NB4 (cell line): ENCODE results near the gene DNAJC27.

ENCODE experiments used
- DNase-seq: peaks from one replicate; pipeline ENCODE4 v3.0.0; 2010; ENCODE audit warnings: low read depth
- H3K4me3 ChIP-seq: one replicate; pipeline ENCODE4 v1.5.1; 2011; ENCODE audit warnings: mild to moderate bottlenecking, low read depth, low read length, moderate library complexity
- MAX ChIP-seq: IDR thresholded peaks from 2 replicates; pipeline ENCODE4 v1.6.1; 2011; ENCODE audit warnings: low read depth, low read length
- MYC ChIP-seq: IDR thresholded peaks from 2 replicates; pipeline ENCODE4 v1.6.1; 2011; ENCODE audit warnings: low read depth, low read length
- POLR2A ChIP-seq: IDR thresholded peaks from 2 replicates; pipeline ENCODE4 v1.6.1; 2011; ENCODE audit warnings: mild to moderate bottlenecking; ENCODE audit not compliant: insufficient read length; ENCODE audit errors: extremely low read depth
- TF ChIP-seq, protein P1 (sequence below): IDR thresholded peaks from one replicate; pipeline ENCODE4 v1.5.1; 2012; ENCODE audit warnings: low read depth, low read length

DNAJC27 gene

GRCh38 chr2:24922556-24922955 is 49.2 kb downstream of the DNAJC27 start:
- DNase-seq = no peak
- TF ChIP-seq MAX = no peak
- TF ChIP-seq, protein P1, sequence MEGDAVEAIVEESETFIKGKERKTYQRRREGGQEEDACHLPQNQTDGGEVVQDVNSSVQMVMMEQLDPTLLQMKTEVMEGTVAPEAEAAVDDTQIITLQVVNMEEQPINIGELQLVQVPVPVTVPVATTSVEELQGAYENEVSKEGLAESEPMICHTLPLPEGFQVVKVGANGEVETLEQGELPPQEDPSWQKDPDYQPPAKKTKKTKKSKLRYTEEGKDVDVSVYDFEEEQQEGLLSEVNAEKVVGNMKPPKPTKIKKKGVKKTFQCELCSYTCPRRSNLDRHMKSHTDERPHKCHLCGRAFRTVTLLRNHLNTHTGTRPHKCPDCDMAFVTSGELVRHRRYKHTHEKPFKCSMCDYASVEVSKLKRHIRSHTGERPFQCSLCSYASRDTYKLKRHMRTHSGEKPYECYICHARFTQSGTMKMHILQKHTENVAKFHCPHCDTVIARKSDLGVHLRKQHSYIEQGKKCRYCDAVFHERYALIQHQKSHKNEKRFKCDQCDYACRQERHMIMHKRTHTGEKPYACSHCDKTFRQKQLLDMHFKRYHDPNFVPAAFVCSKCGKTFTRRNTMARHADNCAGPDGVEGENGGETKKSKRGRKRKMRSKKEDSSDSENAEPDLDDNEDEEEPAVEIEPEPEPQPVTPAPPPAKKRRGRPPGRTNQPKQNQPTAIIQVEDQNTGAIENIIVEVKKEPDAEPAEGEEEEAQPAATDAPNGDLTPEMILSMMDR = no peak
- TF ChIP-seq MYC = no peak
- no peak for TF ChIP-seq POLR2A
- H3K4me3 ChIP-seq = no peak overlapping the region

- TF ChIP-seq MYC (no peak), MAX (no peak), POLR2A (no peak)
- TF ChIP-seq, protein P1 = peak; percentile 62
- DNase-seq = peak; percentile 25
- no peak overlapping the region for H3K4me3 ChIP-seq
These were observed 50.8 kb downstream of the DNAJC27 start for GRCh38 chr2:24920809-24921441.

DNA sequence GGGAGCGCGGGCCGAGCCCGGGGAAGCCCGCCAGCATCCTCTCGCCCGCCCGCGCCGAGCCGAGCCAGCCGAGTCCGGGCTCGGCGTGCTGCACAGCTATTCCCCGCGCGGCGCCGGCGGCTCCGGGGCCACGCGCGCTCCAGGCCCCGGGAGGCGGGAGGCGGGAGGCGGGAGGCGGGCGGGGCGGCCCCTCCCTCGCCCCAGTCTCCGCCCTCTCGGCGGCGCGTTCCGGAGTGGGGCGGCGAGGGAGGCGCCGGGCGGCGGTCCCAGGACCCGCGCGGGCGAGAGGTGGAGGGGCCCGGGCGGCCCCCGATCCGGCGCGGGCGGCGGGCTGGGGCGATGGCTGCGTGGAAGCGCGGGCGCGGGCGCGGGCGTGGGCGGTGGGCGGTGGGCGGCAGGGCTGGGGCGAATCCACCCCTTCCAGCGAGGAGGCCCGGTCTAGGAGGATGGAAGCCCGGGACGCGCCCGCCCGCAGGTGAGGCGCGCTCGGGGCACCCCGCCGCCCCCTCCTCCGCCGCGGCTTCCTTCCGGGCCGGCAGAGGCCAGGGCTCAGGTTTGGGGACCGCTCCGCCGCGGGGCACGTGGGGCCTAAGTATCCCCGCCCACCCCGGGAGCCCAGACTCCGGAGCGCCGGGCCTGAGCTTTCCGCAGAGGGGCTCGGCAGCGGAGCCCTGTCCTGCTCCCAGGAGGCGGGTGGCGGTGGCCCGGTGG is 51.5 kb downstream of the DNAJC27 start, which contains the start of gene ADCY3:
ADCY3 (minus strand) TSS at position 140 of the 711 bp plus-strand sequence. CDS start 1,250 bp downstream, outside the sequence.
- no peak for TF ChIP-seq POLR2A
- TF ChIP-seq, protein P1 = no peak
- peak; percentile 32; the same call in 1 of the 2 replicates for TF ChIP-seq MYC
- TF ChIP-seq MAX = no peak
- DNase-seq = peak; percentile 24
- no peak within 1 kb of the TSS for H3K4me3 ChIP-seq

GRCh38 chr2:24919506-24920097 is 52.2 kb downstream of the DNAJC27 start:
- TF ChIP-seq MYC (no peak), POLR2A (no peak), MAX (no peak; the same call in 1 of the 2 replicates)
- TF ChIP-seq, protein P1 = no peak
- H3K4me3 ChIP-seq = no peak overlapping the region
- peak; percentile 39 for DNase-seq

- no peak overlapping the region for H3K4me3 ChIP-seq
- TF ChIP-seq MYC (no peak), POLR2A (no peak)
- peak; percentile 59 for DNase-seq
These were observed 52.7 kb downstream of the DNAJC27 start for GRCh38 chr2:24919037-24919505.

- DNase-seq = no peak
- H3K4me3 ChIP-seq = no peak overlapping the region
- TF ChIP-seq, protein P1 = no peak
- TF ChIP-seq MYC = no peak
- no peak for TF ChIP-seq MAX
- TF ChIP-seq POLR2A = no peak
These were observed 53.3 kb downstream of the DNAJC27 start for GRCh38 chr2:24918326-24919036.
